ENCODE results near the gene RPH3AL. TPM values are rescaled to one million over a fixed set of nuclear protein-coding genes. Genes with fewer than 3 reads are reported as not detected.
A peak's percentile ranks its signal among the peaks of the same experiment; 100 is the strongest.

Gene RPH3AL
- total RNA-seq, 1 experiment from 2014 or later: 2.6 TPM

GRCh38 chr17:165939-166338 is 186.7 kb downstream of the RPH3AL start:
- DNase-seq: no peak
- H3K4me1 ChIP-seq: no peaks in the 10 kb centered on the region; the same call in 1 of the 2 replicates
- no peaks in the 10 kb centered on the region for H3K36me3 ChIP-seq
- H3K27me3 ChIP-seq: no peaks in the 10 kb centered on the region
- H3K4me3 ChIP-seq: no peak overlapping the region
- no peaks in the 10 kb centered on the region for H3K9me3 ChIP-seq (replicated peaks)
- H3K27ac ChIP-seq: no peak overlapping the region

GRCh38 chr17:164303-165235 is 188.0 kb downstream of the RPH3AL start:
- Histone ChIP-seq H3K36me3 (no peaks in the 10 kb centered on the region), H3K4me1 (no peaks in the 10 kb centered on the region; the same call in 1 of the 2 replicates), H3K27me3 (no peaks in the 10 kb centered on the region), H3K27ac (no peak overlapping the region), H3K4me3 (no peak overlapping the region), H3K9me3 (replicated peaks) (no peaks in the 10 kb centered on the region)
- DNase-seq: peak; percentile 41 to 67

- Histone ChIP-seq H3K9me3 (replicated peaks) (no peaks in the 10 kb centered on the region), H3K36me3 (no peaks in the 10 kb centered on the region), H3K27ac (no peak overlapping the region), H3K4me1 (no peaks in the 10 kb centered on the region; the same call in 1 of the 2 replicates), H3K4me3 (no peak overlapping the region), H3K27me3 (no peaks in the 10 kb centered on the region)
- DNase-seq: peak; percentile 16 to 50
Measured at GRCh38 chr17:163514-164098, 189.0 kb downstream of the RPH3AL start.

GRCh38 chr17:162689-163088 is 189.9 kb downstream of the RPH3AL start:
- DNase-seq: no peak
- H3K27ac ChIP-seq: no peak overlapping the region
- H3K36me3 ChIP-seq: no peaks in the 10 kb centered on the region
- no peaks in the 10 kb centered on the region for H3K9me3 ChIP-seq (replicated peaks)
- H3K4me3 ChIP-seq: no peak overlapping the region
- no peaks in the 10 kb centered on the region; the same call in 1 of the 2 replicates for H3K4me1 ChIP-seq
- no peaks in the 10 kb centered on the region for H3K27me3 ChIP-seq

Other genes starting within 250 kb of the RPH3AL start
- not detected in 2 replicates for gene SCGB1C2, start 215.2 kb downstream of the RPH3AL start, total RNA-seq (2014; rRNA removed; shearing (Covaris generic))
- not detected in 2 replicates for gene DOC2B, start 171.2 kb downstream of the RPH3AL start, total RNA-seq (2014; rRNA removed; shearing (Covaris generic))
- gene RFLNB, start 93.1 kb upstream of the RPH3AL start, total RNA-seq (2014; rRNA removed; shearing (Covaris generic)): 30.3 and 32.1 TPM in 2 replicates